WTC11 (cell line): ENCODE measurements around the gene NHLRC2. TPM values are rescaled to one million over a fixed set of nuclear protein-coding genes. Genes with fewer than 3 reads are reported as not detected.

ENCODE experiments used
- ATAC-seq: fragments of 200-7000 bp; cut with Tn5 transposase; 2 replicates; pipeline ENCODE4 v1.10.0; 2021; ENCODE audit warnings: mild to moderate bottlenecking, moderate library complexity
- CTCF ChIA-PET: fragments of 300-600 bp; sonication (Branson Sonifier 250); formaldehyde crosslinking; loops from one replicate; lab custom pipeline; 2021; ENCODE audit warnings: antibody characterized with exemption; lab: Charles Lee
- POLR2A ChIA-PET: fragments of 350-600 bp; sonication (Branson Sonifier 250); formaldehyde crosslinking; loops from one replicate; lab custom pipeline; 2021; ENCODE audit warnings: antibody characterized with exemption; lab: Charles Lee
- DNase-seq: peaks from one replicate; pipeline ENCODE4 v3.0.0; 2021; ENCODE audit warnings: low spot score
- H3K27ac Mint-ChIP-seq: 2 replicates; pipeline ENCODE4 v1.8.0; 2021; ENCODE audit warnings: mixed read lengths
- H3K27me3 Mint-ChIP-seq: 2 replicates; pipeline ENCODE4 v1.8.0; 2021; ENCODE audit warnings: low read depth, mild to moderate bottlenecking, moderate library complexity, mixed read lengths
- H3K36me3 Mint-ChIP-seq: 2 replicates; pipeline ENCODE4 v1.8.0; 2021; ENCODE audit warnings: mixed read lengths
- H3K4me1 Mint-ChIP-seq: 2 replicates; pipeline ENCODE4 v1.8.0; 2022; ENCODE audit warnings: mixed read lengths
- H3K4me3 Mint-ChIP-seq: 2 replicates; pipeline ENCODE4 v1.8.0; 2021; ENCODE audit warnings: mild to moderate bottlenecking, moderate library complexity, mixed read lengths
- H3K9me3 Mint-ChIP-seq: 2 replicates; pipeline ENCODE4 v1.8.0; 2021; ENCODE audit warnings: mixed read lengths
- CBFB ChIP-seq: sonication (generic); formaldehyde crosslinking; IDR thresholded peaks from 2 replicates; pipeline ENCODE4 v1.8.1; 2022; ENCODE audit warnings: mild to moderate bottlenecking, low read depth, missing genetic modification reagents
- CREB1 ChIP-seq: sonication (generic); formaldehyde crosslinking; IDR thresholded peaks from 2 replicates; pipeline ENCODE4 v1.8.0; 2023; ENCODE audit warnings: mild to moderate bottlenecking, missing genetic modification reagents
- FOXP1 ChIP-seq: sonication (generic); formaldehyde crosslinking; IDR thresholded peaks from 2 replicates; pipeline ENCODE4 v1.8.0; 2022; ENCODE audit warnings: missing genetic modification reagents, mild to moderate bottlenecking, moderate library complexity, borderline replicate concordance
- IRF2 ChIP-seq: sonication (generic); formaldehyde crosslinking; IDR thresholded peaks from 2 replicates; pipeline ENCODE4 v1.8.0; 2022; ENCODE audit warnings: low read depth, missing genetic modification reagents, borderline replicate concordance
- MXD4 ChIP-seq: fragments of 250-450 bp; sonication (Bioruptor Pico); IDR thresholded peaks from 2 replicates; pipeline ENCODE4 v1.8.0; 2021; ENCODE audit warnings: mild to moderate bottlenecking, moderate library complexity, borderline replicate concordance
- NFE2L1 ChIP-seq: sonication (generic); formaldehyde crosslinking; IDR thresholded peaks from 2 replicates; pipeline ENCODE4 v1.8.1; 2023; ENCODE audit warnings: missing genetic modification reagents
- NFYB ChIP-seq: sonication (generic); formaldehyde crosslinking; conservative IDR thresholded peaks from 2 replicates; pipeline ENCODE4 v1.8.0; 2022; ENCODE audit warnings: low read depth, missing genetic modification reagents
- NR2C2 ChIP-seq: sonication (generic); formaldehyde crosslinking; IDR thresholded peaks from 2 replicates; pipeline ENCODE4 v1.8.0; 2022; ENCODE audit warnings: mild to moderate bottlenecking, missing genetic modification reagents
- NR3C1 ChIP-seq: sonication (generic); formaldehyde crosslinking; conservative IDR thresholded peaks from 2 replicates; pipeline ENCODE4 v1.8.1; 2023; ENCODE audit warnings: low read depth, mild to moderate bottlenecking, missing genetic modification reagents
- OVOL2 ChIP-seq: fragments of 250-450 bp; sonication (Bioruptor Pico); IDR thresholded peaks from 2 replicates; pipeline ENCODE4 v1.9.0; 2021; ENCODE audit warnings: mild to moderate bottlenecking, borderline replicate concordance
- SMAD4 ChIP-seq: sonication (generic); formaldehyde crosslinking; IDR thresholded peaks from 2 replicates; pipeline ENCODE4 v1.8.0; 2022; ENCODE audit warnings: mild to moderate bottlenecking, missing genetic modification reagents
- TCF7 ChIP-seq: sonication (generic); formaldehyde crosslinking; IDR thresholded peaks from 2 replicates; pipeline ENCODE4 v1.8.0; 2022; ENCODE audit warnings: mild to moderate bottlenecking, low read depth, missing genetic modification reagents, moderate library complexity
- TEAD1 ChIP-seq: sonication (generic); formaldehyde crosslinking; IDR thresholded peaks from 2 replicates; pipeline ENCODE4 v1.8.0; 2022; ENCODE audit warnings: mild to moderate bottlenecking, missing genetic modification reagents
- ZNF121 ChIP-seq: sonication (generic); formaldehyde crosslinking; IDR thresholded peaks from 2 replicates; pipeline ENCODE4 v1.8.0; 2023; ENCODE audit warnings: missing genetic modification reagents
- ZNF138 ChIP-seq: sonication (generic); formaldehyde crosslinking; conservative IDR thresholded peaks from 2 replicates; pipeline ENCODE4 v1.8.1; 2022; ENCODE audit warnings: mild to moderate bottlenecking, moderate library complexity, missing genetic modification reagents
- ZNF263 ChIP-seq: sonication (generic); formaldehyde crosslinking; IDR thresholded peaks from 2 replicates; pipeline ENCODE4 v1.8.1; 2022; ENCODE audit warnings: low read depth, mild to moderate bottlenecking, moderate library complexity, missing genetic modification reagents
- total RNA-seq: library from RNA; stranded (reverse); gene quantifications from 3 replicates; pipeline ENCODE4 v1.2.3, GENCODE V29; 2021
- TF ChIP-seq, protein P1 (sequence below): sonication (generic); formaldehyde crosslinking; IDR thresholded peaks from 2 replicates; pipeline ENCODE4 v1.8.1; 2023; ENCODE audit warnings: mild to moderate bottlenecking, missing genetic modification reagents, moderate library complexity
- TF ChIP-seq, protein P2 (sequence below): sonication (generic); formaldehyde crosslinking; IDR thresholded peaks from 2 replicates; pipeline ENCODE4 v1.8.0; 2022; ENCODE audit warnings: missing genetic modification reagents
- TF ChIP-seq, protein P3 (sequence below): sonication (generic); formaldehyde crosslinking; IDR thresholded peaks from 2 replicates; pipeline ENCODE4 v1.8.0; 2022; ENCODE audit warnings: mild to moderate bottlenecking, missing genetic modification reagents
- TF ChIP-seq, protein P4 (sequence below): fragments of 250-450 bp; sonication (Bioruptor Pico); IDR thresholded peaks from 2 replicates; pipeline ENCODE4 v1.9.0; 2021; ENCODE audit warnings: mild to moderate bottlenecking

Gene NHLRC2
- total RNA-seq, 1 experiment from 2014 or later = 37.9 TPM

DNA sequence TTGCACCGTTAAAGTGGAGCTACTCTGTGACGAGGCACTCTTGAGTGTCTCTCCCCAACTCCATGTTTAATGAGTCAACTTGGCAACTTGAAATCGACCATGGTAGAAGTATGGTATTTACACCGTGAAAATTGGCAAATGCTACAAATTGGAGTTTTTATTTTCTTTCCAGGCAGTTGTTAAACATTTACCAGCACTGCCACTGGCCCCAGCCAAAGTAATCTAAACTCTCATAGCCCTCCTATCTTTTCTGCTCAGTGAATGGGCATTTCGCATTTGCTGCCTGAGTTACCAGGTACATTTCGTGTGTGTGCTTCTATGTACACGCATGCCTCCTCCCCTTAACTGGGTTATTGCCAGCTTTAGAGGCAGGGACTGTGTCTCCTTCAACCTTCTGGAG, 83.3 kb downstream of the NHLRC2 start:
- Mint-ChIP-seq H3K27ac (no peak overlapping the region), H3K4me1 (no peaks in the 10 kb centered on the region), H3K9me3 (peaks cover 19% of the 10 kb centered on the region), H3K36me3 (no peaks in the 10 kb centered on the region), H3K27me3 (no peaks in the 10 kb centered on the region), H3K4me3 (no peak overlapping the region)
- TF ChIP-seq, protein P1, sequence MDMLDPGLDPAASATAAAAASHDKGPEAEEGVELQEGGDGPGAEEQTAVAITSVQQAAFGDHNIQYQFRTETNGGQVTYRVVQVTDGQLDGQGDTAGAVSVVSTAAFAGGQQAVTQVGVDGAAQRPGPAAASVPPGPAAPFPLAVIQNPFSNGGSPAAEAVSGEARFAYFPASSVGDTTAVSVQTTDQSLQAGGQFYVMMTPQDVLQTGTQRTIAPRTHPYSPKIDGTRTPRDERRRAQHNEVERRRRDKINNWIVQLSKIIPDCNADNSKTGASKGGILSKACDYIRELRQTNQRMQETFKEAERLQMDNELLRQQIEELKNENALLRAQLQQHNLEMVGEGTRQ (CRISPR knock-in tag) = no peak
- TF ChIP-seq ZNF263 (no peak), NR2C2 (CRISPR knock-in tag) (no peak), ZNF121 (CRISPR knock-in tag) (no peak), TEAD1 (CRISPR knock-in tag) (no peak), CBFB (no peak), TCF7 (no peak), ZNF138 (CRISPR knock-in tag) (no peak), NFYB (CRISPR knock-in tag) (no peak), SMAD4 (CRISPR knock-in tag) (no peak), IRF2 (CRISPR knock-in tag) (no peak), OVOL2 (CRISPR knock-in tag) (no peak), FOXP1 (CRISPR knock-in tag) (no peak), NFE2L1 (CRISPR knock-in tag) (no peak), NR3C1 (CRISPR knock-in tag) (no peak)
- TF ChIP-seq, protein P2, sequence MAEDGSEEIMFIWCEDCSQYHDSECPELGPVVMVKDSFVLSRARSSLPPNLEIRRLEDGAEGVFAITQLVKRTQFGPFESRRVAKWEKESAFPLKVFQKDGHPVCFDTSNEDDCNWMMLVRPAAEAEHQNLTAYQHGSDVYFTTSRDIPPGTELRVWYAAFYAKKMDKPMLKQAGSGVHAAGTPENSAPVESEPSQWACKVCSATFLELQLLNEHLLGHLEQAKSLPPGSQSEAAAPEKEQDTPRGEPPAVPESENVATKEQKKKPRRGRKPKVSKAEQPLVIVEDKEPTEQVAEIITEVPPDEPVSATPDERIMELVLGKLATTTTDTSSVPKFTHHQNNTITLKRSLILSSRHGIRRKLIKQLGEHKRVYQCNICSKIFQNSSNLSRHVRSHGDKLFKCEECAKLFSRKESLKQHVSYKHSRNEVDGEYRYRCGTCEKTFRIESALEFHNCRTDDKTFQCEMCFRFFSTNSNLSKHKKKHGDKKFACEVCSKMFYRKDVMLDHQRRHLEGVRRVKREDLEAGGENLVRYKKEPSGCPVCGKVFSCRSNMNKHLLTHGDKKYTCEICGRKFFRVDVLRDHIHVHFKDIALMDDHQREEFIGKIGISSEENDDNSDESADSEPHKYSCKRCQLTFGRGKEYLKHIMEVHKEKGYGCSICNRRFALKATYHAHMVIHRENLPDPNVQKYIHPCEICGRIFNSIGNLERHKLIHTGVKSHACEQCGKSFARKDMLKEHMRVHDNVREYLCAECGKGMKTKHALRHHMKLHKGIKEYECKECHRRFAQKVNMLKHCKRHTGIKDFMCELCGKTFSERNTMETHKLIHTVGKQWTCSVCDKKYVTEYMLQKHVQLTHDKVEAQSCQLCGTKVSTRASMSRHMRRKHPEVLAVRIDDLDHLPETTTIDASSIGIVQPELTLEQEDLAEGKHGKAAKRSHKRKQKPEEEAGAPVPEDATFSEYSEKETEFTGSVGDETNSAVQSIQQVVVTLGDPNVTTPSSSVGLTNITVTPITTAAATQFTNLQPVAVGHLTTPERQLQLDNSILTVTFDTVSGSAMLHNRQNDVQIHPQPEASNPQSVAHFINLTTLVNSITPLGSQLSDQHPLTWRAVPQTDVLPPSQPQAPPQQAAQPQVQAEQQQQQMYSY = no peak
- TF ChIP-seq, protein P3, sequence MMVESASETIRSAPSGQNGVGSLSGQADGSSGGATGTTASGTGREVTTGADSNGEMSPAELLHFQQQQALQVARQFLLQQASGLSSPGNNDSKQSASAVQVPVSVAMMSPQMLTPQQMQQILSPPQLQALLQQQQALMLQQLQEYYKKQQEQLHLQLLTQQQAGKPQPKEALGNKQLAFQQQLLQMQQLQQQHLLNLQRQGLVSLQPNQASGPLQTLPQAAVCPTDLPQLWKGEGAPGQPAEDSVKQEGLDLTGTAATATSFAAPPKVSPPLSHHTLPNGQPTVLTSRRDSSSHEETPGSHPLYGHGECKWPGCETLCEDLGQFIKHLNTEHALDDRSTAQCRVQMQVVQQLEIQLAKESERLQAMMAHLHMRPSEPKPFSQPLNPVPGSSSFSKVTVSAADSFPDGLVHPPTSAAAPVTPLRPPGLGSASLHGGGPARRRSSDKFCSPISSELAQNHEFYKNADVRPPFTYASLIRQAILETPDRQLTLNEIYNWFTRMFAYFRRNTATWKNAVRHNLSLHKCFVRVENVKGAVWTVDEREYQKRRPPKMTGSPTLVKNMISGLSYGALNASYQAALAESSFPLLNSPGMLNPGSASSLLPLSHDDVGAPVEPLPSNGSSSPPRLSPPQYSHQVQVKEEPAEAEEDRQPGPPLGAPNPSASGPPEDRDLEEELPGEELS (CRISPR knock-in tag) = no peak
- DNase-seq = no peak
- ChIA-PET POLR2A (no interaction called here), CTCF (no interaction called here)
- no peak for ATAC-seq

DNA sequence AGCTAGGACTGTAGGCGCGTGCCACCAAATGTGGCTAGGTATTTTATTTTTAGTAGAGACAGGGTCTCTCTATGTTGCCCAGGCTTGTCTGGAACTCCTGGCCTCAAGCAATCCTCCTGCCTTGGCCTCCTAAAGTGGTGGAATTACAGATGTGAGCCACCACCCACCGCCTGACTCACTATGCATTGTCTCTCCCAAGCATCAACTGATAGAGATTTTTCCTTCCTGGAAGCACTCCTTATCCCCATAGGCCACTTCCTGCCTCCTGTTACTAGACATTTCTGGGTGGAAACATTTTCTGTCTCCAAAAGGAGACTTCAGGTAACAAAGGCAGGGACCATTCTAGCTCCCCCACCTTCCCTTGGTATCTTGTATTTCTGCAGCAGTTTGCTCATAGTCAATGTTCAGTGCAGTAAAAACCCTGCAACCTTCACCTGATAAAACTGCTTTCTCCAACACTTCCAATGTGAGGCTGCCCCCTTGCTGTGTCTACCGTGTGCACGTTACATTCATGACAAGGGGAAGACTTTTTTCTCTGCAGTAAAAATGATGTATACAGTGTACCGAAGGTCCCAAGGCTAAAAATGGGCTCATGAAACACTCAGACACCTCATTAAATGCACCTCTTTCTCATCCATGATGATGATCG, 84.9 kb downstream of the NHLRC2 start:
- DNase-seq (no peak), ATAC-seq (no peak)
- POLR2A ChIA-PET = interaction anchor here (0.5 kb wide), 1 partner anchor 355 kb away, joined by 5 read pairs; no protein-coding TSS in a partner anchor
- Mint-ChIP-seq H3K4me3 (no peak overlapping the region), H3K27ac (no peak overlapping the region), H3K4me1 (no peaks in the 10 kb centered on the region), H3K9me3 (peaks cover 18% of the 10 kb centered on the region), H3K36me3 (no peaks in the 10 kb centered on the region), H3K27me3 (no peaks in the 10 kb centered on the region)
- CTCF ChIA-PET = no interaction called here
- TF ChIP-seq CREB1 (no peak), MXD4 (CRISPR knock-in tag) (no peak)
- TF ChIP-seq, protein P4, sequence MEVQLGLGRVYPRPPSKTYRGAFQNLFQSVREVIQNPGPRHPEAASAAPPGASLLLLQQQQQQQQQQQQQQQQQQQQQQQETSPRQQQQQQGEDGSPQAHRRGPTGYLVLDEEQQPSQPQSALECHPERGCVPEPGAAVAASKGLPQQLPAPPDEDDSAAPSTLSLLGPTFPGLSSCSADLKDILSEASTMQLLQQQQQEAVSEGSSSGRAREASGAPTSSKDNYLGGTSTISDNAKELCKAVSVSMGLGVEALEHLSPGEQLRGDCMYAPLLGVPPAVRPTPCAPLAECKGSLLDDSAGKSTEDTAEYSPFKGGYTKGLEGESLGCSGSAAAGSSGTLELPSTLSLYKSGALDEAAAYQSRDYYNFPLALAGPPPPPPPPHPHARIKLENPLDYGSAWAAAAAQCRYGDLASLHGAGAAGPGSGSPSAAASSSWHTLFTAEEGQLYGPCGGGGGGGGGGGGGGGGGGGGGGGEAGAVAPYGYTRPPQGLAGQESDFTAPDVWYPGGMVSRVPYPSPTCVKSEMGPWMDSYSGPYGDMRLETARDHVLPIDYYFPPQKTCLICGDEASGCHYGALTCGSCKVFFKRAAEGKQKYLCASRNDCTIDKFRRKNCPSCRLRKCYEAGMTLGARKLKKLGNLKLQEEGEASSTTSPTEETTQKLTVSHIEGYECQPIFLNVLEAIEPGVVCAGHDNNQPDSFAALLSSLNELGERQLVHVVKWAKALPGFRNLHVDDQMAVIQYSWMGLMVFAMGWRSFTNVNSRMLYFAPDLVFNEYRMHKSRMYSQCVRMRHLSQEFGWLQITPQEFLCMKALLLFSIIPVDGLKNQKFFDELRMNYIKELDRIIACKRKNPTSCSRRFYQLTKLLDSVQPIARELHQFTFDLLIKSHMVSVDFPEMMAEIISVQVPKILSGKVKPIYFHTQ (CRISPR knock-in tag) = no peak
